Measurements from ENCODE around the gene TGIF1. TPM values are rescaled to one million over a fixed set of nuclear protein-coding genes. Genes with fewer than 3 reads are reported as not detected.

Gene TGIF1
- total RNA-seq, 1 donor from 2014 or later: 59.3 TPM

GRCh38 chr18:3452750-3453539 is 3.0 kb downstream of the TGIF1 start:
- no peak for DNase-seq (ENCODE audit: low spot score)
- no peak for ATAC-seq
- intact Hi-C loops (cut with DNase I): loop anchor here (5.0 to 10.0 kb wide), 2 partner anchors 144 to 178 kb away; no protein-coding TSS in a partner anchor

- ATAC-seq (peak; percentile 16), DNase-seq (ENCODE audit: low spot score) (peak; percentile 78)
- intact Hi-C loops (cut with DNase I): loop anchor here (5.0 to 10.0 kb wide), 2 partner anchors 144 to 179 kb away; no protein-coding TSS in a partner anchor
Observed at GRCh38 chr18:3453540-3454364, 3.8 kb downstream of the TGIF1 start.

GRCh38 chr18:3454365-3455089 is 4.6 kb downstream of the TGIF1 start:
- ATAC-seq (no peak), DNase-seq (ENCODE audit: low spot score) (no peak)
- intact Hi-C loops (cut with DNase I): loop anchor here (5.0 to 10.0 kb wide), 2 partner anchors 143 to 180 kb away; no protein-coding TSS in a partner anchor

GRCh38 chr18:3455090-3455635 is 5.2 kb downstream of the TGIF1 start:
- ATAC-seq (no peak), DNase-seq (ENCODE audit: low spot score) (no peak)
- intact Hi-C loops (cut with DNase I): loop anchor here (10.0 kb wide), 1 partner anchor 180 kb away; no protein-coding TSS in a partner anchor

DNA sequence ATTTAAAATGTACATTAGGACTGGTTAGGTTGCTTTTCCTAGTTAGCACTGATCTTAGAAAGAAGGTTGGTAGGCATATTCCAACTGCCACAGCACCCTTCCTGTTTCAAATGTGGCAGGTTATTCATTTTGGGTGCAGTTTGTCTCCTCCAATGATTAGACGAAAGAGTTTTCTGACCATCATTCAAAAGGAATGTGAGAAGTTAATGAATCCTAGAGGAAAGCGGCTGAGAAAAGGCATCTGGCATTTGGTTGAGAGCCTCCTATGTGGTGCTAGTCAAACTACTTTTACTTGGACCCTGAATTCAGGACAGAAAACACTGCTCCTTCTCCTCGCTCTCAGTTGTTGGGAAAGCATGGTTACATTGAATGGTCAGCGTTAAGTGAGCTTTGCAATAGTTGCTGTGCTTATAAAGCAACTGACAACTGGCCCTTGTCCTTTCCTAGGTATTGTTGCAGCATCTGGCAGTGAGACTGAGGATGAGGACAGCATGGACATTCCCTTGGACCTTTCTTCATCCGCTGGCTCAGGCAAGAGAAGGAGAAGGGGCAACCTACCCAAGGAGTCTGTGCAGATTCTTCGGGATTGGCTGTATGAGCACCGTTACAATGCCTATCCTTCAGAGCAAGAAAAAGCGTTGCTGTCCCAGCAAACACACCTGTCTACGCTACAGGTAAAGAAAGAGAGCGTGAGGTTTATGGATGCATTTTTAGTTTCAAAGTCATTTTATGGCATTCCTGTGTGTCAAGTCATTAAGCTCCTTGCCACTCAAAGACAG is 6.1 kb downstream of the TGIF1 start:
- ATAC-seq (no peak), DNase-seq (ENCODE audit: low spot score) (no peak)
- intact Hi-C loops (cut with DNase I): loop anchor here (10.0 kb wide), 1 partner anchor 181 kb away; no protein-coding TSS in a partner anchor

DNA sequence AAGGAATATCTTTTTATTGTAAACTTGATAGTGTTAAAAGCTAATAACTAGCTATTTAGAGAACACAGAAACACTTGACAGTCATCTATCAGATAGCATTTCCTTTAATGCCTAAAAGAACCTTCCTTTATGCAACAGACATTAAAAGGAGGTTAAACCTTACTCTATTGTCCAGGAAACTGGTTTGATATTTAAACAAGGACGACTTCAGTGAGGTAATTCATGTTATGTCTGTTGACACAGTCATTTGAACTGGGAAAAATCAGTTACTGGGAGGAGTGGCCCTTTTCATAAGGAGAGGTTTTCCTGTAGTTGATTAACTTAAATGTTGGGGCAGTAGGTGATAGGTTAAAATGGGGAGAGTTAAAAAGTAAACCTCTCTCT is 6.7 kb downstream of the TGIF1 start:
- ATAC-seq: no peak
- intact Hi-C loops (cut with DNase I): loop anchor here (10.0 kb wide), 1 partner anchor 182 kb away; no protein-coding TSS in a partner anchor
- DNase-seq (ENCODE audit: low spot score): no peak

GRCh38 chr18:3457261-3457724 is 7.3 kb downstream of the TGIF1 start:
- ATAC-seq (no peak), DNase-seq (ENCODE audit: low spot score) (no peak)
- intact Hi-C loops (cut with DNase I): loop anchor here (10.0 kb wide), 1 partner anchor 182 kb away; no protein-coding TSS in a partner anchor

- DNase-seq (ENCODE audit: low spot score) (no peak), ATAC-seq (no peak)
- intact Hi-C loops (cut with DNase I): loop anchor here (10.0 kb wide), 1 partner anchor 184 kb away; no protein-coding TSS in a partner anchor
Observed at GRCh38 chr18:3458378-3458777, 8.4 kb downstream of the TGIF1 start.

DNA sequence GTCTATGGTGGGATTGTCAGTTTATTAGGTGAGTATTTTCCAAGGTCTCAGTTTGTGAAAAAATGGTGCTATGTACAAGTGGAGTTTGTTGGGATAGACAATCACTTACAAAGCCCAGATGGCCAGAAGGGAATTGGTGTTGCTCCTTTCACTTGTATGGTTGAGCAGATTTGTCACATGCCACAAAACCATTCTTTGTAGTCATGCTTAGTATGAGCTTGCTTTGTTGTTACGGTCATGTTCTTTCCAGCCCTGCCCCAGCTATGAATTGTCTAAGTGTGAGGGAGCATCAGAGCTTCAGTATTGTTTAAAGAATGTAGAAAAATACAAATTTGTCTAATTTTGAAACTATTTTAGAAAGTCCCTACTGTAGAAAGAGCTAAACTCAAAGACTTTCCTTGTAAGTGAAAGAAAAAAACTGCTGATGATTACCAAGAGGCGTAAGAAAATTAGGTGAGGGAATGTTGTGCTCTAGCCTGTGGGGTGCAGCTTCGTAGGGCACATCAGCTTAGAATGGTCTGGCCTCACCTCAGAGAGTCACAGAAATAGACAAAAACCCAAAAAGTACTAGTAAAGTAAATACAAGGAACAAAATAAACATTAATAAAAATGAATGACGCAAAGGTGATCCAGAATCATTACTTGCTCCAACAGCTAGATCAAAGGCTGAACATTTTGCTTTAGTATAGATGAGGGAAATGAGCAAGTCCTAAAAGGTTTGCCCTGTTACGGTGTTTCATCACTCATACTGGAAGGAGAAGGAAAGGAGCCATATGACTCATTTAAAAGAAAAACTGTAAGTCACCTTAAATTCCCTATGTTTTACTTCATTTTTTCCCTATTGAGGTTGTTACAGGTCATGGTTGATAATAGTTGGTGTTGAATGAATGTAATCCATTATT is 9.2 kb downstream of the TGIF1 start:
- intact Hi-C loops (cut with DNase I): loop anchor here (10.0 kb wide), 1 partner anchor 184 kb away; no protein-coding TSS in a partner anchor
- DNase-seq (ENCODE audit: low spot score) (no peak), ATAC-seq (no peak)

DNA sequence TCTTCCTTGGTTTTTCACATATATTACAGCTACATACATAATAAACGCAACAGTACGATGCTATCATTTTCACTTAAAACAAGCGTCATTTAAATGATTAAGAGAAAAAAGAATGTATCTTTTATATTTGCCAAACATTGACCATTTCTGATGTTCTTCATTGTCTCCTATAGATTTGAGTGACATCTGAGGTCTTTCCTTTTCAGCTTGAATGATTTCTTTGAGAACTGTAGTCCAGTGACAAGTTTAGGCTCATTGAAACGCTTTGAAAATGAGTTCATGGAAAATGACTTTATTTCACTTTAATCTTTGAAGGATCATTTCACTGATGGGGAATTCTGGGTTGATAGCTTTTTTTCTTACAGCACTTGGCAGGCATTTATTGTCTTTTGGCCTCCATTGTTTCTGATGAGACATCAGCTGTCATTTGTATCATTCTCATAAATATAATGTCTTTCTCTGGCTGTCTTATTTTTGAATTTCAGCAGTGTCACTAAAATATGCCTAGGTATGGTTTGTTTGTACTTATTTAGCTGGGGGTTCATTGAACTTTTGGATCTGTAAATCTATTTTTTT is 10.9 kb downstream of the TGIF1 start:
- intact Hi-C loops (cut with DNase I): no loop called here
- no peak for ATAC-seq

GRCh38 chr18:3461704-3462103 is 11.7 kb downstream of the TGIF1 start:
- intact Hi-C loops (cut with DNase I): no loop called here
- ATAC-seq (no peak), DNase-seq (ENCODE audit: low spot score) (no peak)

More for the DNA sequence above, 10.9 kb downstream of the TGIF1 start:
- DNase-seq (ENCODE audit: low spot score): no peak

- no peak for ATAC-seq
Observed at GRCh38 chr18:3463051-3463450, 13.1 kb downstream of the TGIF1 start.

GRCh38 chr18:3466045-3466444 is 16.1 kb downstream of the TGIF1 start:
- intact Hi-C loops (cut with DNase I): no loop called here
- ATAC-seq (no peak), DNase-seq (ENCODE audit: low spot score) (no peak)

More at GRCh38 chr18:3463051-3463450, 13.1 kb downstream of the TGIF1 start:
- DNase-seq (ENCODE audit: low spot score): no peak
- intact Hi-C loops (cut with DNase I): no loop called here

DNA sequence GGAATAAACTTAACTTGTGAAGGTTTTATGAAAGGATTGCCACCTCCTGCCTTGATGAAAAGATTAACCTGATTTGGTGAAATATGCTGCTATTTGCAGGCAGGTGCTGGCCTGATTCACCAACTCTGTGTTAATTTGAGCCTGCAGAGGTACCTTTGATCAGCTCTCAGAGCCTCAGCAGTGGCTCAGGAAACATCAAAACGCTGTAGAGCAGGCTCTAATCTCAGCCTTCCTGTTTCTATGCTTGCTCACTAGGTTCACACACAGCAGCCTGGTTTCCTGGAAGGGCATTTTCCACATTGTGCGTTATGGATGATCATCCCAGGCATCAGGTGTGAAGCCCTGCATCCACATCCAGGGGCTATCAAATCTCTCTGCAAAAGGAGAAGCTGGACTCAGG is 16.9 kb downstream of the TGIF1 start:
- intact Hi-C loops (cut with DNase I): no loop called here
- DNase-seq (ENCODE audit: low spot score) (no peak), ATAC-seq (no peak)

DNA sequence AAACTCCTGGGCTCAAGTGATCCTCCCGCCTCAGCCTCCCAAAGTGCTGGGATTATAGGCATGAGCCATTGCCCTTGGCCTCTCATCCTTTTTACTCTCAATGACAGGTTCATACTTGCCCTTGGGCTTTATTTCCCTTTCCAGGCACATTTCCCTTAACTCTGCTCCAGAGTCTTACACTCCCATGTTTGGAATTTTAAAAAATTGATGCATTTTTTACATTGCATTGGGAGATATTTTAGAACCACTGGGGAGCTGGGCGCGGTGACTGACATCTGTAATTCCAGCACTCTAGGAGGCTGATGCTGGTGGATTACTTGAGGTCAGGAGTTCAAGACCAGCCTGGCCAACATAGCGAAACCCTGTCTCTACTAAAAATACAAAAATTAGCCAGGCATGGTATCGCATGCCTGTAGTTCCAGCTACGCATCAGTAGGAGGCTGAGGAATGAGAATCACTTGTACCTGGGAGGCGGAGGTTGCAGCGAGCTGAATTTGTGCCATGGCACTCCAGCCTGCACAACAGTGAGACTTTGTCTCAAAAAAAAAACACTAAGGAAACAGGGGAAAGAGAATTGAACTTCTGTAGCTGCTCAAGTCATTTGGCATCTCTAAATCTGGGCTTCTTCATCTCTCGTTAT is 18.2 kb downstream of the TGIF1 start:
- intact Hi-C loops (cut with DNase I): no loop called here
- ATAC-seq (no peak), DNase-seq (ENCODE audit: low spot score) (no peak)

- intact Hi-C loops (cut with DNase I): no loop called here
Observed at GRCh38 chr18:3468833-3469232, 18.9 kb downstream of the TGIF1 start.

More at GRCh38 chr18:3468833-3469232, 18.9 kb downstream of the TGIF1 start:
- ATAC-seq (no peak), DNase-seq (ENCODE audit: low spot score) (no peak)
